Keratinocyte (primary cell): ENCODE data around the gene PEX10. TPM values are rescaled to one million over a fixed set of nuclear protein-coding genes. Genes with fewer than 3 reads are reported as not detected.

ENCODE experiments used
- DNase-seq: peaks from one replicate; pipeline ENCODE4 v3.0.0-alpha.2; 2011; ENCODE audit warnings: low read depth, missing footprints, low spot score
- FAIRE-seq: peaks from 2 replicates; lab custom pipeline; 2011; peaks lifted over from hg19 to GRCh38; lab: Jason Lieb, UNC
- H2AFZ ChIP-seq: 2 replicates; pipeline ENCODE4 v1.6.0; 2012; ENCODE audit warnings: low read length, control low read depth, inconsistent platforms; ENCODE audit not compliant: control insufficient read depth
- H3K27ac ChIP-seq: 2 replicates; pipeline ENCODE4 v1.5.1; 2011; ENCODE audit warnings: low read length; ENCODE audit not compliant: control insufficient read depth, insufficient read depth
- H3K27me3 ChIP-seq: 3 replicates; pipeline ENCODE4 v1.6.0; 2011; ENCODE audit warnings: low read length; ENCODE audit not compliant: control insufficient read depth, insufficient read depth; ENCODE audit errors: extremely low read depth
- H3K36me3 ChIP-seq, 2 experiments: 2 replicates in 1 of 2; 3 replicates in 1 of 2; pipeline ENCODE4 v1.5.1; 2011; ENCODE audit warnings: low read length in 2 of 2, mild to moderate bottlenecking in 1 of 2; ENCODE audit not compliant: control insufficient read depth in 2 of 2, insufficient read depth in 2 of 2; ENCODE audit errors: extremely low read depth in 1 of 2
- H3K4me1 ChIP-seq: 3 replicates; pipeline ENCODE4 v1.5.1; 2011; ENCODE audit warnings: low read length; ENCODE audit not compliant: control insufficient read depth, insufficient read depth; ENCODE audit errors: extremely low read depth
- H3K4me2 ChIP-seq: 3 replicates; pipeline ENCODE4 v1.6.0; 2011; ENCODE audit warnings: low read depth, low read length; ENCODE audit not compliant: control insufficient read depth, insufficient read depth; ENCODE audit errors: extremely low read depth
- H3K4me3 ChIP-seq, 3 experiments: fragments of 200-600 bp in 1 of 3; sonication (generic) in 1 of 3; 2 replicates in 2 of 3; 3 replicates in 1 of 3; pipeline ENCODE4 v1.5.1; 2011 to 2016; ENCODE audit warnings: low read length in 3 of 3, mild to moderate bottlenecking in 3 of 3, control low read depth in 2 of 3, inconsistent platforms in 1 of 3, low read depth in 1 of 3, mixed read lengths in 1 of 3, mixed run types in 1 of 3, moderate library complexity in 1 of 3; ENCODE audit not compliant: control insufficient read depth in 2 of 3, insufficient read depth in 2 of 3; ENCODE audit errors: extremely low read depth in 1 of 3
- H3K79me2 ChIP-seq: 2 replicates; pipeline ENCODE4 v1.6.0; 2012; ENCODE audit warnings: low read length; ENCODE audit not compliant: control insufficient read depth, insufficient read depth
- H3K9ac ChIP-seq: 3 replicates; pipeline ENCODE4 v1.6.0; 2011; ENCODE audit warnings: low read length; ENCODE audit not compliant: control insufficient read depth, insufficient read depth; ENCODE audit errors: extremely low read depth
- H3K9me1 ChIP-seq: 3 replicates; pipeline ENCODE4 v1.6.0; 2011; ENCODE audit warnings: low read length; ENCODE audit not compliant: control insufficient read depth, insufficient read depth; ENCODE audit errors: extremely low read depth
- H3K9me3 ChIP-seq: 2 replicates; pipeline ENCODE4 v1.5.1; 2012; ENCODE audit warnings: low read depth, low read length; ENCODE audit not compliant: control insufficient read depth
- H4K20me1 ChIP-seq: 3 replicates; pipeline ENCODE4 v1.6.0; 2011; ENCODE audit warnings: low read length; ENCODE audit not compliant: control insufficient read depth, insufficient read depth; ENCODE audit errors: extremely low read depth
- EZH2 ChIP-seq: IDR thresholded peaks from one replicate; pipeline ENCODE4 v1.6.1; 2012; ENCODE audit warnings: inconsistent platforms, mild to moderate bottlenecking, low read length, moderate library complexity
- dilution Hi-C: fragments of 300-500 bp; cut with MboI; formaldehyde crosslinking; loops from one replicate; pipeline ENCODE4 v1.7.0; 2020; ENCODE audit warnings: low sequenced_read_pairs; ENCODE audit not compliant: extremely low pct_ligation_motif_present
- polyA plus RNA-seq, 5 experiments: library from polyadenylated mRNA; depleted of rRNA in 3 of 5; stranded (reverse) in 3 of 5; stranded (forward) in 1 of 5; unstranded in 1 of 5; fragments of >200 nt; gene quantifications; 1 replicate in 1 of 5; 2 replicates in 3 of 5; 3 replicates in 1 of 5; pipeline versions ENCODE4 v1.2.1 to v1.2.3, GENCODE V29; 2011 to 2012; ENCODE audit warnings: missing spikeins in 2 of 5, low read depth in 1 of 5, low replicate concordance in 1 of 5
- TF ChIP-seq, protein P1 (sequence below), 3 experiments: IDR thresholded peaks in 1 of 3; conservative IDR thresholded peaks in 1 of 3; optimal IDR thresholded peaks in 1 of 3; 2 replicates in 2 of 3; 3 replicates in 1 of 3; pipeline versions ENCODE3 to v1.5.1; 2011; ENCODE audit warnings: low read length in 3 of 3, mild to moderate bottlenecking in 3 of 3, moderate library complexity in 2 of 3, control low read depth in 1 of 3, inconsistent platforms in 1 of 3; ENCODE audit not compliant: insufficient read depth in 2 of 3; ENCODE audit errors: extremely low read depth in 1 of 3

The PEX10 gene
- polyA plus RNA-seq, 1 donor (not counting 4 experiments of a cell fraction or from before 2014, with no cell fraction given) = 13.8 TPM

DNA sequence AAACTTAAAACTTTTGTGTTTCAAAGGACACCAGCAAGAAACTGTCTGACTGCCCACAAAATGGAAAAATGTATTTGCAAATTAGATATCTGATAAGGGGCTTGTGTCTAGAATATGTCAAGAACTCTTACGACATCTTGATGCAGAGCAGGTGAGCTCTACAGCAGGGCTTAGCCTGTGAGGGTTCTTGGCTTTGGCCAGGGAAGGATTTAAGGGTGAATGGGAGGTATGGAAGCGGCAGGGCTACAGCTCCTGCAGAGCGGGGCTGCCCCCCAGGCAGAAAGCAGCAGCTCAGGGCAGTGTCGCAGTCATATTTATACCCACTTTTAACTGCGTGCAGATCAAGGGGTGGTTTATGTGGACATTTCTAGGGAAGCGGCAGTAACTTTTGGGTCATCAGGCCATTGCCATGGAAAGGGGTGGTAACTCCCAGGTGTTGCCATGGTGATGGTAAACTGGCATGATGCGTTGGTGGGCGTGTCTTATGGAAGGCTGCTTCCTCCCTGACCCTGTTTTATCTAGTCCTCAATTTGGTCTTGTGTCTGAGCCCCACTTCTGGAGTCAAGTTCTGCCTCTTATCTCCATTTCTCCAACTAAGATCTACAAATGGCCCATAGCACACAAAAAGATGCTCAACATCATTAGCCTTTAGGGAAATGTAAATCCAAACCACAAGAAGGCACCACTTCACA lies 44.2 kb downstream of the PEX10 start:
- Histone ChIP-seq H3K4me1 (no peaks in the 10 kb centered on the region), H3K9ac (no peak overlapping the region), H3K4me3 (no peak overlapping the region), H3K27ac (no peak overlapping the region), H3K9me1 (no peaks in the 10 kb centered on the region), H2AFZ (no peak overlapping the region), H3K4me2 (no peak overlapping the region), H3K27me3 (no peaks in the 10 kb centered on the region), H4K20me1 (no peaks in the 10 kb centered on the region), H3K36me3 (no peaks in the 10 kb centered on the region), H3K79me2 (no peaks in the 10 kb centered on the region), H3K9me3 (no peaks in the 10 kb centered on the region)
- DNase-seq (no peak), FAIRE-seq (no peak)
- dilution Hi-C loops = no loop called here
- TF ChIP-seq EZH2 = no peak
- TF ChIP-seq, protein P1, sequence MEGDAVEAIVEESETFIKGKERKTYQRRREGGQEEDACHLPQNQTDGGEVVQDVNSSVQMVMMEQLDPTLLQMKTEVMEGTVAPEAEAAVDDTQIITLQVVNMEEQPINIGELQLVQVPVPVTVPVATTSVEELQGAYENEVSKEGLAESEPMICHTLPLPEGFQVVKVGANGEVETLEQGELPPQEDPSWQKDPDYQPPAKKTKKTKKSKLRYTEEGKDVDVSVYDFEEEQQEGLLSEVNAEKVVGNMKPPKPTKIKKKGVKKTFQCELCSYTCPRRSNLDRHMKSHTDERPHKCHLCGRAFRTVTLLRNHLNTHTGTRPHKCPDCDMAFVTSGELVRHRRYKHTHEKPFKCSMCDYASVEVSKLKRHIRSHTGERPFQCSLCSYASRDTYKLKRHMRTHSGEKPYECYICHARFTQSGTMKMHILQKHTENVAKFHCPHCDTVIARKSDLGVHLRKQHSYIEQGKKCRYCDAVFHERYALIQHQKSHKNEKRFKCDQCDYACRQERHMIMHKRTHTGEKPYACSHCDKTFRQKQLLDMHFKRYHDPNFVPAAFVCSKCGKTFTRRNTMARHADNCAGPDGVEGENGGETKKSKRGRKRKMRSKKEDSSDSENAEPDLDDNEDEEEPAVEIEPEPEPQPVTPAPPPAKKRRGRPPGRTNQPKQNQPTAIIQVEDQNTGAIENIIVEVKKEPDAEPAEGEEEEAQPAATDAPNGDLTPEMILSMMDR (optimal IDR thresholded peaks at IDR 0.05 in 1 of 3, IDR thresholded peaks at IDR 0.05 in 1 of 3, conservative IDR thresholded peaks at IDR 0.05 in 1 of 3; ENCODE audit: extremely low read depth in 1 of 3, insufficient read depth in 2 of 3, low read length in 3 of 3) = no peak

DNA sequence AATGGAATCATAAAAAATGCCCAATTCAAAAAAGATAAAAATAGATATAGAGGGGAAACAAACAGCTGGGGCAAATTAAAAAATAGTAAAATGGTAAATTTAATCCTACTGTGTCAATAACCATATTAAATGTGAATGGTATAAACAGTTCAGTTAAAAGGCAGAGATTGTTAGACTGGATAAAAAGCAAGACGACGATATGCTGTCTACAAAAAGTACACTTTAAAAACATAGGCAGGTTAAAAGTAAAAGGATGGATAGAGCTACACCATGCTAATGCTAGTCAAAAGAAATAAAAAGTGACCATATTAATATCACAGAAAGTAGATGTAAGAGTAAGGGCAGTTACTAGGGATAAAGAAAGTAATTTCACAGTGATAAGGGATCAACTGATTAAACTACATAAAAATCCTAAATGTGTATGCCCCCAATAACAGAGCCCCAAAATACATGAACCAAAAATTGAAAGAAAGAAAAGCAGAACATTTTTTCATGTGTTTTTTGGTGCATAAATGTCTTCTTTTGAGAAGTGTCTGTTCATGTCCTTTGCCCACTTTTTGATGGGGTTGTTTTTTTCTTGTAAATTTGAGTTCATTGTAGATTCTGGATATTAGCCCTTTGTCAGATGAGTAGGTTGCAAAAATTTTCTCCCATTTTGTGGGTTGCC lies 48.4 kb downstream of the PEX10 start:
- dilution Hi-C loops = no loop called here

More for the DNA sequence above, 48.4 kb downstream of the PEX10 start:
- Histone ChIP-seq H3K36me3 (no peaks in the 10 kb centered on the region), H2AFZ (no peak overlapping the region), H3K9ac (no peak overlapping the region), H3K9me3 (no peaks in the 10 kb centered on the region), H3K4me3 (no peak overlapping the region), H3K9me1 (no peaks in the 10 kb centered on the region), H4K20me1 (no peaks in the 10 kb centered on the region), H3K4me2 (no peak overlapping the region), H3K27ac (no peak overlapping the region), H3K4me1 (no peaks in the 10 kb centered on the region), H3K79me2 (no peaks in the 10 kb centered on the region), H3K27me3 (no peaks in the 10 kb centered on the region)
- DNase-seq (no peak), FAIRE-seq (no peak)
- TF ChIP-seq, protein P1 (optimal IDR thresholded peaks at IDR 0.05 in 1 of 3, IDR thresholded peaks at IDR 0.05 in 1 of 3, conservative IDR thresholded peaks at IDR 0.05 in 1 of 3; ENCODE audit: extremely low read depth in 1 of 3, insufficient read depth in 2 of 3, low read length in 3 of 3) = no peak
- TF ChIP-seq EZH2 = no peak
